ENCODE measurements around the gene DENND2A. TPM values are rescaled to one million over a fixed set of nuclear protein-coding genes. Genes with fewer than 3 reads are reported as not detected.

The DENND2A gene
- total RNA-seq, 6 experiments from 2014 or later = 0.50 to 0.99 (median 0.58) TPM

DNA sequence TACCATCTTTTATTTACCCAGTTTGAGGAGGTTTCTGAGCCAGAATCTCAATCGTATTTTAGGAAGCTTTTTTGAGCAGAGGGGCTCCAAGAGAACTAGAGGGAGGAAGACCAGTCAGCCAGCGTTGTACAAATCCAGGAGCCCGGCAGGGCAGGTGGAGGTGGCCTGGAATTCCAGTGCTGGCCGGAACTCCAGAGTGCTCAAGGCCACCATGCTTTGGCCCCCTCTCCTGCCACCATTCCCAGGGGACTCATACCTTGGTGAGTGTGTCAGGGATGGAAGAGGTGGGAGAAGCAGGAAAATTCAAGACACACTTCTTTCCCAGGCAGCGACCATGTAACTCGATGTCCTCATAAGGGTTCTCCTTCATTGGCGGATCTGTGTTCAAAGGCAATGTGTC lies 55.3 kb downstream of the DENND2A start:
- H3K27ac Mint-ChIP-seq = no peak overlapping the region
- no peaks in the 10 kb centered on the region for H3K36me3 Mint-ChIP-seq (ENCODE audit: low read depth)
- no peaks in the 10 kb centered on the region for H3K9me3 Mint-ChIP-seq
- no peak overlapping the region for H3K4me3 Mint-ChIP-seq
- peaks cover 5% of the 10 kb centered on the region; the same call in 1 of the 2 replicates for H3K27me3 Mint-ChIP-seq (ENCODE audit: insufficient read depth)
- no peaks in the 10 kb centered on the region for H3K4me1 Mint-ChIP-seq (ENCODE audit: low read depth)
- TF ChIP-seq, protein P1, sequence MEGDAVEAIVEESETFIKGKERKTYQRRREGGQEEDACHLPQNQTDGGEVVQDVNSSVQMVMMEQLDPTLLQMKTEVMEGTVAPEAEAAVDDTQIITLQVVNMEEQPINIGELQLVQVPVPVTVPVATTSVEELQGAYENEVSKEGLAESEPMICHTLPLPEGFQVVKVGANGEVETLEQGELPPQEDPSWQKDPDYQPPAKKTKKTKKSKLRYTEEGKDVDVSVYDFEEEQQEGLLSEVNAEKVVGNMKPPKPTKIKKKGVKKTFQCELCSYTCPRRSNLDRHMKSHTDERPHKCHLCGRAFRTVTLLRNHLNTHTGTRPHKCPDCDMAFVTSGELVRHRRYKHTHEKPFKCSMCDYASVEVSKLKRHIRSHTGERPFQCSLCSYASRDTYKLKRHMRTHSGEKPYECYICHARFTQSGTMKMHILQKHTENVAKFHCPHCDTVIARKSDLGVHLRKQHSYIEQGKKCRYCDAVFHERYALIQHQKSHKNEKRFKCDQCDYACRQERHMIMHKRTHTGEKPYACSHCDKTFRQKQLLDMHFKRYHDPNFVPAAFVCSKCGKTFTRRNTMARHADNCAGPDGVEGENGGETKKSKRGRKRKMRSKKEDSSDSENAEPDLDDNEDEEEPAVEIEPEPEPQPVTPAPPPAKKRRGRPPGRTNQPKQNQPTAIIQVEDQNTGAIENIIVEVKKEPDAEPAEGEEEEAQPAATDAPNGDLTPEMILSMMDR (IDR thresholded peaks at IDR 0.05) = no peak
- no peak for DNase-seq

DNA sequence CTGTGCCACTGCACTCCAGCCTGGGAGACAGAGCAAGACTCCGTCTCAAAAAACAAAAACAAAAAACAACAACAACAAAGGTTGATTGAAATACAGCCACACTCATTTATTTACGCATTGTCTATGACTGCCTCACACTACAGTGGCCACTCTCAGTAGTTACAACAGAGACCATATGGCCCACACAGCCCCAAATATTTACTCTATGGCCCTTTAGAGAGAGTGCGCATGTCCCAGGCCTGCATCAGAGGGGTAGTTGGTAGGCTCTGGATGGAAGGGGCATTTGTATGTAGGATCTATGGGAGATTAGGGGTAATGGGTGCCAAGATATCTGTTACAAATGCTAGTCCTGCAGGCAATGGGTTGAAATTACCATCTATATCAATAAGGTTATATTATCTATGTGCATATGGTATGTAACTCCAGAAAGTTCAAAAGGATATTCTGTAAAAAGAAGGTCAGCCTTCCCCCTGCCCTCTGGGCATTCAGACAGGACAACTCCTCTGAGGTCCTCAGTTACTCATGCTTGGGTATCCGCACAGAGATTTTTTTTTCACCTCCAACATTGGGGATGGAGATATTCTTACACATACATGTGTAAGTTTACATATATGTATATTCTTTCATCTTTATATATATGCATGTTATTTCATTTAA lies 56.3 kb downstream of the DENND2A start:
- no peaks in the 10 kb centered on the region for H3K9me3 Mint-ChIP-seq
- TF ChIP-seq, protein P1 (IDR thresholded peaks at IDR 0.05) = no peak
- no peak overlapping the region for H3K4me3 Mint-ChIP-seq
- no peaks in the 10 kb centered on the region for H3K36me3 Mint-ChIP-seq (ENCODE audit: low read depth)
- DNase-seq = no peak
- no peak overlapping the region for H3K27ac Mint-ChIP-seq
- H3K27me3 Mint-ChIP-seq (ENCODE audit: insufficient read depth) = peaks cover 5% of the 10 kb centered on the region; the same call in 1 of the 2 replicates
- H3K4me1 Mint-ChIP-seq (ENCODE audit: low read depth) = no peaks in the 10 kb centered on the region

- no peaks in the 10 kb centered on the region for H3K36me3 Mint-ChIP-seq (ENCODE audit: low read depth)
- no peaks in the 10 kb centered on the region for H3K4me1 Mint-ChIP-seq (ENCODE audit: low read depth)
- DNase-seq = no peak
- no peak overlapping the region for H3K27ac Mint-ChIP-seq
- H3K4me3 Mint-ChIP-seq = no peak overlapping the region
- TF ChIP-seq, protein P1 (IDR thresholded peaks at IDR 0.05) = no peak
- H3K9me3 Mint-ChIP-seq = no peaks in the 10 kb centered on the region
- H3K27me3 Mint-ChIP-seq (ENCODE audit: insufficient read depth) = peaks cover 1% of the 10 kb centered on the region; the same call in 1 of the 2 replicates
These were observed 59.2 kb downstream of the DENND2A start for GRCh38 chr7:140581411-140581810.

- no peaks in the 10 kb centered on the region for H3K4me1 Mint-ChIP-seq (ENCODE audit: low read depth)
- TF ChIP-seq, protein P1 (IDR thresholded peaks at IDR 0.05) = no peak
- peaks cover 10% of the 10 kb centered on the region for H3K27me3 Mint-ChIP-seq (ENCODE audit: insufficient read depth)
- no peaks in the 10 kb centered on the region for H3K36me3 Mint-ChIP-seq (ENCODE audit: low read depth)
- H3K9me3 Mint-ChIP-seq = no peaks in the 10 kb centered on the region
- DNase-seq = no peak
- no peak overlapping the region for H3K27ac Mint-ChIP-seq
- no peak overlapping the region for H3K4me3 Mint-ChIP-seq
These were observed 63.0 kb downstream of the DENND2A start for GRCh38 chr7:140577651-140578050.

GRCh38 chr7:140576589-140576988 lies 64.0 kb downstream of the DENND2A start:
- Mint-ChIP-seq H3K9me3 (no peaks in the 10 kb centered on the region), H3K4me1 (ENCODE audit: low read depth) (no peaks in the 10 kb centered on the region), H3K27ac (no peak overlapping the region), H3K27me3 (ENCODE audit: insufficient read depth) (peaks cover 10% of the 10 kb centered on the region), H3K36me3 (ENCODE audit: low read depth) (no peaks in the 10 kb centered on the region), H3K4me3 (no peak overlapping the region)
- DNase-seq = no peak
- TF ChIP-seq, protein P1 (IDR thresholded peaks at IDR 0.05) = no peak

Measured in HFFc6 (cell line).